T-helper 1 cell (primary cell): ENCODE data around the gene AMER2.
"Not testable (repeated sequence)": the region's sequence is repeated elsewhere in the genome, so short reads cannot be mapped to it uniquely, and the experiment has no call there.

Source experiments
- DNase-seq, 5 donors: peaks; one replicate each; pipeline ENCODE4 v3.0.0-alpha.2; 2012 to 2020

Gene AMER2

GRCh38 chr13:25180775-25181537 is 8.9 kb upstream of the AMER2 start:
- no peak for DNase-seq

DNA sequence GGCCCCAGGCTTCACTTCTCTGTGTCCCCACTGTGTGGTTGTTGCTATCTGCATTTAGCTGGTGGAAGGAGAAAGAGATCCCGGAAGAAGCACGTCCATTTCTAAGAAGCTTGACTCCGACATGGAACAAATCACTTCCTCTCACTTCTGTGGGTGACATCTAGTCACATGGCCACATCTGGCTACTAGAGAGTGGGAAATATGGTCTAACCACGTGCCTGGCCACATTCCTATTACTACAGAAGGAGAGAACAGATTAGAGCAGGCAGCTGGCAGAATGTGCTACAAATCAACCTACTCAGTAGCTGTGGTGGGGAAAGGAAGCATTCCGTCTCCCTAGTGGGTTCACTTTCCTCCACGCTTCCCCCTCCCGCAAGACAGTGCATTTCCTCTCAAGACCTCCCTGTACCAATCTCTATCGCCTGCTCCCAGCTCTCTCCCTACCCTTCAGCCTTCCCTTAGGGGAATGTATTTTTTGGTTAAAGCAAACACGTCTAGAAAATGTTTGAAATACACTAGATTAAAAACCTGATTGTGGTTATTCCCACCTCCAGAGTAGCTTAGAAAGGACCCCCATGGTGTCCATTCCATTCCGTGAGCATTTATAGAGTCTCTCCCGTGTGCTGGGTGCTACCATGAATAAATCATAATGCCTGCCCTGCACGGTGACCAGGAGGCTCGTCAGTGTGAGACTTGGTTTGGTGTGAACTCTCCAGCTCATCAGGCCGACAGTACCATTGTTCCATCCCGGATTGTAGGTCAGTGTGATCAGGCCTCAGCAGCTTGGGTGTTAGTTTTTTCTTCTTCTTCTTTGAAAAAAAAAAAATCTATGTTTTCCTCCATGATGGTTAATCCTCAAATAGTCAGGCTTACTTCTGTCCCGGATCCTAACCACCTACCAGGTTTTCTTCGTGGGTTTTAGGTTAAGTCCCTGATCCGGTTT is 8.0 kb upstream of the AMER2 start:
- peak in 1 of 5 donors; percentile 5 for DNase-seq

GRCh38 chr13:25179011-25179410 is 6.9 kb upstream of the AMER2 start:
- no peak for DNase-seq

- DNase-seq, result no peak
Measured at GRCh38 chr13:25178070-25178469, 6.0 kb upstream of the AMER2 start.

DNA sequence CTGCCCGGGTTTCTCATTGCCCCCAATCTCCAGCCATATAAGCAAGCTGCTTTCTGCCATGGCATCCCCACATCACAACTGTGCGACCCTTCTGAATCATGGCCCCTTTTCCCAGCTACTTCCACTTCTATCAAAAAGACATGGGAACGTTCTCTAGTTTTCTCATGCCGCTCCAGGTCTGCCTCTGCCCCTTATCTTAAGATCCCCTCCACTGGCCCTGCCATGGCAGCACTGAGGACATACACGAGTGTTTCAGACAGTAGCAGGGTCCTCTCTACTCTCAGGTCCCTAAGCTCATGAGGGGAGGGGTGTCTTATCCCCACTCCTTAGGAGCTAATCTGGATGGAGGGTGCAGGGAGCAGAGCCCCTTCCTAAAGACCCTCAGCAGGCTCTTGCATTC is 5.5 kb upstream of the AMER2 start:
- no peak for DNase-seq

DNA sequence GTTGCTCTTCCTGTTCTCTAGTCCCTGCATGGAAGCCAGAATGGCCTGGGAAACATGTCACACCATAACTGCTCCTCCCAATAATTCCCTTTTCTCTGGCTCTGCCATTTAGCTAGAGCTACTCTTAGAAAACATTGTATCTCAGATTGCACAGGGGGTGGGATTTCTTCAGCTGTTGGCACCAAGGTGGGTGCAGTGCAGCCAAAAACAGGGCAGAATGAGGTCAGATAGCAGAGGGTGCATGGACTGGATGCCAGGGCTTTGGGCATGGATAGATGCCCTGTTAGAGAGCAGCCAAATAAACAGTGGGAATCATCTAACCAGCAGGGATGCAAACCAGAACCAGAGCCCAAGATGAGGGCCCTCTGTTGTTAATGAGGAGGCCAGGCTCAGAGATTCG is 4.9 kb upstream of the AMER2 start:
- DNase-seq, result no peak

GRCh38 chr13:25175431-25175830 is 3.3 kb upstream of the AMER2 start:
- no peak for DNase-seq

- DNase-seq, result no peak
Measured at GRCh38 chr13:25175026-25175425, 2.9 kb upstream of the AMER2 start.

DNA sequence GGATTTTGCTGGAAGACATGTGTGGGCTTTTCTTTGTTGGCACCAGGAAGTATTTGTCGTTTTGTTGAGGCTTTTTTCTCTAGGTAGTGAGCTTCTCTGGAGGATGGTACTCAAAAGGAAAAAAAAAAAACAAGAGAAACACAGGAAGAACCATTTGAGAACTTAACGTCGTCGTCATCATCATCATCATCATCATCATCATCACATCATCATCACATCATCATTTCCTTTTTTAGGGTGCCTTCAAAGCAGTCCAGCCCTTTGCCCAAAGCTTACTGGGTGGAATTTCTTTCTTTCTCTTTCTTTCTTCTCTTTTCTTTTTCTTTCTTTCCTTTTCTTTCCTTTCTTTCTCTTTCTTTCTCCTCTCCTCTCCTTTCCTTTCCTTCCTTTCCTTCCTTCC is 2.2 kb upstream of the AMER2 start:
- DNase-seq, result no peak

- DNase-seq, result no peak
Measured at GRCh38 chr13:25172303-25172630, 179 bp upstream of the AMER2 start.

GRCh38 chr13:25171170-25171516 is 945 bp downstream of the AMER2 start:
- DNase-seq, result no peak

- DNase-seq, result no peak
Measured at GRCh38 chr13:25170554-25171111, 1.5 kb downstream of the AMER2 start.

GRCh38 chr13:25169951-25170553 is 2.0 kb downstream of the AMER2 start:
- DNase-seq, result no peak

- no peak for DNase-seq
Measured at GRCh38 chr13:25169356-25169755, 2.7 kb downstream of the AMER2 start.

DNA sequence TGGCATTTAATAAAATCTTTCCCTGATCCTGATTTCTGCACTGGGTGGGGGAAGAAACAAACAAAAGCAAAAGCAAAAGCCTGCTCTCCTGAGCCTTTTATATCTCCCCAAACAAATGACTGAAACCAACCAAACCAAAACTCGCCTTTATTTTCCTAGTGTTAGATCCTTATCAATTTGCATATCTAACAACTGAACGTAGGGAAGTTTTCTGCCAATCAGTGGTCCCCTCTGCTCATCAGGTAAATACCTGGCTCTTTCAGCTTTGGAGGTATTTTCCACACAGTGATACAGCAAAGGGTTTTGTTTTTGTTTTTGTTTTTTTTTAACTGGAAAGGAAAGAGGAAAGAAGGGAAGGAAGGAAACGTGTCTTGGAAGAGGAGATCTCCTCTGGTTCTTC is 3.3 kb downstream of the AMER2 start:
- DNase-seq, result no peak

DNA sequence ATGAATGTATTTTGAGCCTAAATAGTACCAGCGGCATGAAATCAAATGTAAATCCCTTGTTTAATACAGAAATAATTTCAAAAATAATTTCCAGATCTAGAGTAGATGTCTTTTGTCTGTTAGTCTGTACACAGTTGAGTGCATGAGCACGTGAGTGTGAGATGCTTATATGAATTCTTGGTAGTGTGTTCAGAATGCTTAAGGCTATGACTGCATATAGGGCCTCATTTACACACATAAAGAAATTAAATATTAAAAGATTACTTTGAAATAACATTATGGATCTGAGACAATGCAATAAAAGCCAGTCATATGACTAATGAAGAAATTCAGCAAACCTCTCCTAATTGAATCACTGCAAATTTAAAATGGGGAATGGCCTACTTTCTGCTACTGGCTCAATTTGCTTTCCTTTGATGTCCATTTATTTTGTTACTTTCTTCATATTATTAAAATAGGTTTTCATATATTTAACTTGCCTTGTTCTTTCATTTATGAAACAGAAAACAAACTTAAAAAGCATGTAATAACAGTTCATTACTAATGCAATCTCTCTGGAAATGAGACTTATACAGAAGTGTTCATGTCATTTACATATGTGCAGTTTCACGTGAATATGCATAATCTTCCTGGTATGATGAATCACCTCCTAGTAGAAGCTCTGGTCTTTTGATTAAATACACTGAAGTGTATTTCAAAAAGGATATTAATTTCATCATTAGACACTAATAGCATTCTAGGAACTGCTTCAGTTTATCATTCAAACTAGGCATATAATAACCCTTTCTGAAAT is 4.5 kb downstream of the AMER2 start:
- DNase-seq, result no peak

- no peak for DNase-seq
Measured at GRCh38 chr13:25166306-25166705, 5.8 kb downstream of the AMER2 start.

DNA sequence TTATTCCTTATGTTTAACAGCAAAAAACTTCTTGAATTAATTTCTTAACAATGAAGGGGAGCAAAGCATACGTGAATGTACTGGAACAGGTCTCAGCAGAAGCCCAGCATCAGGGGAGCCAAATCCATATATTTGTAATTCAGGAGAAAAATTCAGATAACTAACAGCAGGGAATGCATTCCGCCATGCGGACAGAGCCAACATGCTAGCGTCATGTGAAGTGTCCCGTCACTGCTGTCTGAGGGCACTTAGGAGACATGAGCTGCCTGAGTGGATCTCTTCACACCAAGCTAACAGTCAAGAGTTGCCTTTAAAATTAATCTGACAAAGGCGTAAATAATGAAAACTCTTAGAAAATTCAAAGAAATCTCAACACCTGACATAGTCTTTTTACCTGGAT is 6.4 kb downstream of the AMER2 start:
- no peak for DNase-seq

GRCh38 chr13:25165163-25165562 is 6.9 kb downstream of the AMER2 start:
- not testable (repeated sequence) for DNase-seq

- DNase-seq, result no peak
Measured at GRCh38 chr13:25157681-25158080, 14.4 kb downstream of the AMER2 start.

- no peak for DNase-seq
Measured at GRCh38 chr13:25153736-25154135, 18.4 kb downstream of the AMER2 start.

DNA sequence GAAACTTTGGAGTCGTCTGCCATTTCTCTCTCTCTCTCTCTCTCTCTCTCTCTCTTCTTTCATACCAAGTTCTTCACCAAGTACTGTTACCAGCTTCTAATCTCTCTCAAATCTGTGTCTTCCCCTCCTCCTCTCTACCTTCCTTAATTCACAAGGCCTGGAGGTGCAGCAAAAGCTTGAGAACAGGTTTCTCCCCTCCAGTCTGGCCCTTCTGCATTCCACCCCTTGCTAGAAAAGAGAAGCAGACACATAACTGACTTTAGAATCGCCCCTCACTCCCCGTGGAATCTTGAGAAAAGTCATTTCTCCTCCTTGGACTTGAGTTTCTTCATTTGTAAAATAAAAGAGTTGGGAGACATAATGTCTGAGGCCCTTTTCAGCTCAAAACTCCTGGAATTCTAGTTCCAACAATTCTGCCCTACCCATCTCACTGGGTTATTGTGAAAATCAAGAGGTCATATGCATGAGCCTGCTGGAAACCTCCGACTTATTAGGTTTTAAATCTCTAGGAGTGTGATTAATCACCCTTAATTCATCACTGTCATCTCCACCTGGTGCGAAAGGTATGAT is 20.4 kb downstream of the AMER2 start:
- DNase-seq, result no peak
